ENCODE measurements around the gene STAMBPL1.

Gene STAMBPL1

GRCh38 chr10:88901984-88902789, 22.1 kb downstream of the STAMBPL1 start:
- Histone ChIP-seq H3K4me1 (ENCODE audit: insufficient read depth, insufficient read length) (no peaks in the 10 kb centered on the region), H3K9me3 (ENCODE audit: insufficient read depth, low read length) (no peaks in the 10 kb centered on the region), H3K27me3 (ENCODE audit: insufficient read depth, insufficient read length) (no peaks in the 10 kb centered on the region), H3K9ac (ENCODE audit: insufficient read length, low read depth) (no peak overlapping the region), H3K36me3 (ENCODE audit: insufficient read depth, insufficient read length, low read length) (no peaks in the 10 kb centered on the region), H3K4me3 (ENCODE audit: insufficient read length, low read depth) (no peak overlapping the region)
- TF ChIP-seq ZNF274 (IDR thresholded peaks at IDR 0.05; ENCODE audit: low read depth, low read length) (no peak), YY1 (IDR thresholded peaks at IDR 0.05; ENCODE audit: insufficient read depth, insufficient read length) (no peak), SUZ12 (IDR thresholded peaks at IDR 0.05; ENCODE audit: extremely low read depth, insufficient read depth, insufficient read length) (no peak)
- DNase-seq (ENCODE audit: low read depth, low spot score), result no peak

GRCh38 chr10:88903715-88904114, 23.7 kb downstream of the STAMBPL1 start:
- TF ChIP-seq SUZ12 (IDR thresholded peaks at IDR 0.05; ENCODE audit: extremely low read depth, insufficient read depth, insufficient read length) (no peak), ZNF274 (IDR thresholded peaks at IDR 0.05; ENCODE audit: low read depth, low read length) (no peak), YY1 (IDR thresholded peaks at IDR 0.05; ENCODE audit: insufficient read depth, insufficient read length) (no peak)
- Histone ChIP-seq H3K4me1 (ENCODE audit: insufficient read depth, insufficient read length) (no peaks in the 10 kb centered on the region), H3K9me3 (ENCODE audit: insufficient read depth, low read length) (no peaks in the 10 kb centered on the region), H3K4me3 (ENCODE audit: insufficient read length, low read depth) (no peak overlapping the region), H3K27me3 (ENCODE audit: insufficient read depth, insufficient read length) (no peaks in the 10 kb centered on the region), H3K36me3 (ENCODE audit: insufficient read depth, insufficient read length, low read length) (no peaks in the 10 kb centered on the region), H3K9ac (ENCODE audit: insufficient read length, low read depth) (no peak overlapping the region)
- no peak for DNase-seq (ENCODE audit: low read depth, low spot score)

GRCh38 chr10:88906921-88907320, 26.9 kb downstream of the STAMBPL1 start:
- Histone ChIP-seq H3K27me3 (ENCODE audit: insufficient read depth, insufficient read length) (no peaks in the 10 kb centered on the region), H3K36me3 (ENCODE audit: insufficient read depth, insufficient read length, low read length) (no peaks in the 10 kb centered on the region), H3K9ac (ENCODE audit: insufficient read length, low read depth) (no peak overlapping the region), H3K4me3 (ENCODE audit: insufficient read length, low read depth) (no peak overlapping the region), H3K9me3 (ENCODE audit: insufficient read depth, low read length) (no peaks in the 10 kb centered on the region), H3K4me1 (ENCODE audit: insufficient read depth, insufficient read length) (no peaks in the 10 kb centered on the region)
- TF ChIP-seq YY1 (IDR thresholded peaks at IDR 0.05; ENCODE audit: insufficient read depth, insufficient read length) (no peak), SUZ12 (IDR thresholded peaks at IDR 0.05; ENCODE audit: extremely low read depth, insufficient read depth, insufficient read length) (no peak), ZNF274 (IDR thresholded peaks at IDR 0.05; ENCODE audit: low read depth, low read length) (no peak)
- DNase-seq (ENCODE audit: low read depth, low spot score), result no peak

GRCh38 chr10:88908194-88908593, 28.1 kb downstream of the STAMBPL1 start:
- Histone ChIP-seq H3K4me3 (ENCODE audit: insufficient read length, low read depth) (no peak overlapping the region), H3K27me3 (ENCODE audit: insufficient read depth, insufficient read length) (no peaks in the 10 kb centered on the region), H3K4me1 (ENCODE audit: insufficient read depth, insufficient read length) (no peaks in the 10 kb centered on the region), H3K9ac (ENCODE audit: insufficient read length, low read depth) (no peak overlapping the region), H3K36me3 (ENCODE audit: insufficient read depth, insufficient read length, low read length) (no peaks in the 10 kb centered on the region), H3K9me3 (ENCODE audit: insufficient read depth, low read length) (no peaks in the 10 kb centered on the region)
- TF ChIP-seq YY1 (IDR thresholded peaks at IDR 0.05; ENCODE audit: insufficient read depth, insufficient read length) (no peak), ZNF274 (IDR thresholded peaks at IDR 0.05; ENCODE audit: low read depth, low read length) (no peak), SUZ12 (IDR thresholded peaks at IDR 0.05; ENCODE audit: extremely low read depth, insufficient read depth, insufficient read length) (no peak)
- no peak for DNase-seq (ENCODE audit: low read depth, low spot score)

GRCh38 chr10:88911116-88911515, 31.1 kb downstream of the STAMBPL1 start:
- TF ChIP-seq YY1 (IDR thresholded peaks at IDR 0.05; ENCODE audit: insufficient read depth, insufficient read length) (no peak), ZNF274 (IDR thresholded peaks at IDR 0.05; ENCODE audit: low read depth, low read length) (no peak), SUZ12 (IDR thresholded peaks at IDR 0.05; ENCODE audit: extremely low read depth, insufficient read depth, insufficient read length) (no peak)
- no peaks in the 10 kb centered on the region for H3K9me3 ChIP-seq (ENCODE audit: insufficient read depth, low read length)
- no peak for DNase-seq (ENCODE audit: low read depth, low spot score)
- no peaks in the 10 kb centered on the region for H3K36me3 ChIP-seq (ENCODE audit: insufficient read depth, insufficient read length, low read length)
- H3K4me1 ChIP-seq (ENCODE audit: insufficient read depth, insufficient read length), result no peaks in the 10 kb centered on the region
- H3K4me3 ChIP-seq (ENCODE audit: insufficient read length, low read depth), result no peak overlapping the region
- H3K9ac ChIP-seq (ENCODE audit: insufficient read length, low read depth), result no peak overlapping the region
- no peaks in the 10 kb centered on the region for H3K27me3 ChIP-seq (ENCODE audit: insufficient read depth, insufficient read length)

GRCh38 chr10:88911851-88912250, 31.8 kb downstream of the STAMBPL1 start:
- Histone ChIP-seq H3K4me3 (ENCODE audit: insufficient read length, low read depth) (no peak overlapping the region), H3K27me3 (ENCODE audit: insufficient read depth, insufficient read length) (no peaks in the 10 kb centered on the region), H3K4me1 (ENCODE audit: insufficient read depth, insufficient read length) (no peaks in the 10 kb centered on the region), H3K9me3 (ENCODE audit: insufficient read depth, low read length) (no peaks in the 10 kb centered on the region), H3K36me3 (ENCODE audit: insufficient read depth, insufficient read length, low read length) (no peaks in the 10 kb centered on the region), H3K9ac (ENCODE audit: insufficient read length, low read depth) (no peak overlapping the region)
- DNase-seq (ENCODE audit: low read depth, low spot score), result no peak
- no peak for TF ChIP-seq ZNF274 (IDR thresholded peaks at IDR 0.05; ENCODE audit: low read depth, low read length)
- TF ChIP-seq SUZ12 (IDR thresholded peaks at IDR 0.05; ENCODE audit: extremely low read depth, insufficient read depth, insufficient read length), result no peak
- no peak for TF ChIP-seq YY1 (IDR thresholded peaks at IDR 0.05; ENCODE audit: insufficient read depth, insufficient read length)

GRCh38 chr10:88913127-88913526, 33.1 kb downstream of the STAMBPL1 start:
- no peaks in the 10 kb centered on the region for H3K36me3 ChIP-seq (ENCODE audit: insufficient read depth, insufficient read length, low read length)
- H3K4me3 ChIP-seq (ENCODE audit: insufficient read length, low read depth), result no peak overlapping the region
- no peaks in the 10 kb centered on the region for H3K9me3 ChIP-seq (ENCODE audit: insufficient read depth, low read length)
- TF ChIP-seq YY1 (IDR thresholded peaks at IDR 0.05; ENCODE audit: insufficient read depth, insufficient read length), result no peak
- no peak for TF ChIP-seq SUZ12 (IDR thresholded peaks at IDR 0.05; ENCODE audit: extremely low read depth, insufficient read depth, insufficient read length)
- TF ChIP-seq ZNF274 (IDR thresholded peaks at IDR 0.05; ENCODE audit: low read depth, low read length), result no peak
- no peak for DNase-seq (ENCODE audit: low read depth, low spot score)
- no peaks in the 10 kb centered on the region for H3K27me3 ChIP-seq (ENCODE audit: insufficient read depth, insufficient read length)
- H3K9ac ChIP-seq (ENCODE audit: insufficient read length, low read depth), result no peak overlapping the region
- H3K4me1 ChIP-seq (ENCODE audit: insufficient read depth, insufficient read length), result no peaks in the 10 kb centered on the region

Measured in NT2/D1 (cell line).